ENCODE results near the gene FUCA2.

Gene FUCA2

GRCh38 chr6:143490244-143490643 lies 21.3 kb downstream of the FUCA2 start:
- H3K4ac ChIP-seq (ENCODE audit: low read depth, low read length) = no peak overlapping the region
- H2BK120ac ChIP-seq (ENCODE audit: low read depth, low read length) = no peak overlapping the region
- no peak overlapping the region for H3K9ac ChIP-seq (ENCODE audit: low read length)
- no peaks in the 10 kb centered on the region for H3K79me1 ChIP-seq (ENCODE audit: low read length)
- no peak for DNase-seq
- no peak overlapping the region for H3K23ac ChIP-seq (ENCODE audit: low read length)
- H4K8ac ChIP-seq (ENCODE audit: low read depth, low read length) = no peak overlapping the region
- H3K4me3 ChIP-seq (ENCODE audit: low read length) = no peak overlapping the region
- H3K27ac ChIP-seq (ENCODE audit: low read depth, low read length) = no peak overlapping the region
- H3K79me2 ChIP-seq (ENCODE audit: control insufficient read depth, insufficient read depth, low read length) = no peaks in the 10 kb centered on the region
- no peak overlapping the region for H3K56ac ChIP-seq (ENCODE audit: low read length)
- H2AK5ac ChIP-seq (ENCODE audit: low read length) = no peak overlapping the region
- no peak overlapping the region for H4K5ac ChIP-seq (ENCODE audit: low read length)
- WGBS (ENCODE audit: extremely low coverage, insufficient coverage, low lambda C conversion rate) = no CpG with 5 or more reads among the region's 1 CpG
- H3K27me3 ChIP-seq (ENCODE audit: insufficient read depth, low read length, poor library complexity) = no peaks in the 10 kb centered on the region
- no peak overlapping the region for H3K4me2 ChIP-seq (ENCODE audit: low read length)
- H3K18ac ChIP-seq (ENCODE audit: low read length) = no peak overlapping the region
- H2BK15ac ChIP-seq (replicated peaks; ENCODE audit: low read depth) = no peak overlapping the region
- H3K36me3 ChIP-seq (ENCODE audit: control insufficient read depth, insufficient read depth, low read length) = no peaks in the 10 kb centered on the region
- no peaks in the 10 kb centered on the region for H3K4me1 ChIP-seq (ENCODE audit: control insufficient read depth, low read depth, low read length)
- no peak overlapping the region for H2BK5ac ChIP-seq (ENCODE audit: low read length)

DNA sequence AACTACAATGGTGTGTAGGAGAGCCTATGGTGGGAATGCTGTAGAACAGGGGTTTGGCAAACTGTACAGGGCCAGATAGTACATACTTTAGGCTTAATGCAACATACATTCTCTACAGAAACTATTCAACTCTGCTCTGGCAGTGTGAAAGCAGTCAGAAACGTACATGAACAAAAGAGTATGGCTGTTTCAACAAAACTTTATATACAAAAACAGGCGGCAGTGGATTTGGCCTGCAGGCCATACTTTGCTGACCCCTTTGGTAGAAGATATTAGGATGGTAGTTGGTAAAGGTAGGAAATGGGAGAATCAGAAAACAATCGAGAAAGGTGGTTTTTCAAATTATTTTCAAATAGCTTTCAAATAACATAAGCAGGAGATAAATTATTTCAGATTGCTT lies 24.8 kb downstream of the FUCA2 start:
- DNase-seq = no peak
- H3K18ac ChIP-seq (ENCODE audit: low read length) = no peak overlapping the region
- no peak overlapping the region for H3K4ac ChIP-seq (ENCODE audit: low read depth, low read length)
- H2BK5ac ChIP-seq (ENCODE audit: low read length) = no peak overlapping the region
- H2AK5ac ChIP-seq (ENCODE audit: low read length) = no peak overlapping the region
- no peak overlapping the region for H3K4me3 ChIP-seq (ENCODE audit: low read length)
- H3K79me2 ChIP-seq (ENCODE audit: control insufficient read depth, insufficient read depth, low read length) = no peaks in the 10 kb centered on the region
- H3K9ac ChIP-seq (ENCODE audit: low read length) = no peak overlapping the region
- no peak overlapping the region for H4K5ac ChIP-seq (ENCODE audit: low read length)
- no peaks in the 10 kb centered on the region for H3K79me1 ChIP-seq (ENCODE audit: low read length)
- no peak overlapping the region for H3K4me2 ChIP-seq (ENCODE audit: low read length)
- no peak overlapping the region for H3K56ac ChIP-seq (ENCODE audit: low read length)
- H3K27me3 ChIP-seq (ENCODE audit: insufficient read depth, low read length, poor library complexity) = no peaks in the 10 kb centered on the region
- H2BK15ac ChIP-seq (replicated peaks; ENCODE audit: low read depth) = no peak overlapping the region
- no peak overlapping the region for H3K27ac ChIP-seq (ENCODE audit: low read depth, low read length)
- no peak overlapping the region for H4K8ac ChIP-seq (ENCODE audit: low read depth, low read length)
- H3K23ac ChIP-seq (ENCODE audit: low read length) = no peak overlapping the region
- H2BK120ac ChIP-seq (ENCODE audit: low read depth, low read length) = no peak overlapping the region
- no CpG with 5 or more reads among the region's 3 CpGs for WGBS (ENCODE audit: extremely low coverage, insufficient coverage, low lambda C conversion rate)
- H3K4me1 ChIP-seq (ENCODE audit: control insufficient read depth, low read depth, low read length) = no peaks in the 10 kb centered on the region
- H3K36me3 ChIP-seq (ENCODE audit: control insufficient read depth, insufficient read depth, low read length) = no peaks in the 10 kb centered on the region

GRCh38 chr6:143485967-143486366 lies 25.6 kb downstream of the FUCA2 start:
- no peak overlapping the region for H3K18ac ChIP-seq (ENCODE audit: low read length)
- no peak overlapping the region for H3K4me3 ChIP-seq (ENCODE audit: low read length)
- H3K4ac ChIP-seq (ENCODE audit: low read depth, low read length) = no peak overlapping the region
- DNase-seq = no peak
- no peak overlapping the region for H2AK5ac ChIP-seq (ENCODE audit: low read length)
- H3K79me1 ChIP-seq (ENCODE audit: low read length) = no peaks in the 10 kb centered on the region
- H3K27me3 ChIP-seq (ENCODE audit: insufficient read depth, low read length, poor library complexity) = no peaks in the 10 kb centered on the region
- H2BK120ac ChIP-seq (ENCODE audit: low read depth, low read length) = no peak overlapping the region
- no peak overlapping the region for H2BK15ac ChIP-seq (replicated peaks; ENCODE audit: low read depth)
- no CpG with 5 or more reads among the region's 2 CpGs for WGBS (ENCODE audit: extremely low coverage, insufficient coverage, low lambda C conversion rate)
- no peak overlapping the region for H4K5ac ChIP-seq (ENCODE audit: low read length)
- H4K8ac ChIP-seq (ENCODE audit: low read depth, low read length) = no peak overlapping the region
- H3K23ac ChIP-seq (ENCODE audit: low read length) = no peak overlapping the region
- no peaks in the 10 kb centered on the region for H3K79me2 ChIP-seq (ENCODE audit: control insufficient read depth, insufficient read depth, low read length)
- no peak overlapping the region for H3K9ac ChIP-seq (ENCODE audit: low read length)
- no peak overlapping the region for H3K27ac ChIP-seq (ENCODE audit: low read depth, low read length)
- no peak overlapping the region for H3K4me2 ChIP-seq (ENCODE audit: low read length)
- H3K56ac ChIP-seq (ENCODE audit: low read length) = no peak overlapping the region
- H3K36me3 ChIP-seq (ENCODE audit: control insufficient read depth, insufficient read depth, low read length) = no peaks in the 10 kb centered on the region
- H3K4me1 ChIP-seq (ENCODE audit: control insufficient read depth, low read depth, low read length) = no peaks in the 10 kb centered on the region
- H2BK5ac ChIP-seq (ENCODE audit: low read length) = no peak overlapping the region

DNA sequence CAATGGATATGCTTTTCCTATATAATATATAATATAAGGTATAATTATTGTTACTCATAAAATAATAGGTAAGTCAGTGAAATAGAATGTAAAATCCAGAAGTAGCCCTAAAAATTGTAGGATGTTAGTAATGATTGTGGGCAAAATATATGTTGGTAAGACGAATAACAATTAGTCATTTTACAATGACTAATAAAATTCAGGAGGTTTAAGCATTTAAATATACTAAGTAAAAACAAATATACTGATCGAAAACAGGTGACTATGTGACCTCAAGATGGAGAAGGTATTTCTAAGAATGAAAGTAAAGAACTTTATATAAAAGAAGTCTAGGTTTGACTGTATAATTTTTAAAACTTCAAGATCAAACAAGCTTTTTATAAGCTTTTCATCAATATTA lies 28.9 kb downstream of the FUCA2 start:
- no peaks in the 10 kb centered on the region for H3K27me3 ChIP-seq (ENCODE audit: insufficient read depth, low read length, poor library complexity)
- no peaks in the 10 kb centered on the region for H3K79me2 ChIP-seq (ENCODE audit: control insufficient read depth, insufficient read depth, low read length)
- H4K5ac ChIP-seq (ENCODE audit: low read length) = no peak overlapping the region
- no peak overlapping the region for H2BK120ac ChIP-seq (ENCODE audit: low read depth, low read length)
- no peak overlapping the region for H2BK15ac ChIP-seq (replicated peaks; ENCODE audit: low read depth)
- H3K23ac ChIP-seq (ENCODE audit: low read length) = no peak overlapping the region
- no peak overlapping the region for H3K56ac ChIP-seq (ENCODE audit: low read length)
- no peak for DNase-seq
- no peaks in the 10 kb centered on the region for H3K4me1 ChIP-seq (ENCODE audit: control insufficient read depth, low read depth, low read length)
- no peak overlapping the region for H3K27ac ChIP-seq (ENCODE audit: low read depth, low read length)
- H2AK5ac ChIP-seq (ENCODE audit: low read length) = no peak overlapping the region
- H3K36me3 ChIP-seq (ENCODE audit: control insufficient read depth, insufficient read depth, low read length) = no peaks in the 10 kb centered on the region
- H3K4me3 ChIP-seq (ENCODE audit: low read length) = no peak overlapping the region
- H2BK5ac ChIP-seq (ENCODE audit: low read length) = no peak overlapping the region
- no peak overlapping the region for H3K18ac ChIP-seq (ENCODE audit: low read length)
- no peaks in the 10 kb centered on the region for H3K79me1 ChIP-seq (ENCODE audit: low read length)
- H3K4me2 ChIP-seq (ENCODE audit: low read length) = no peak overlapping the region
- H3K4ac ChIP-seq (ENCODE audit: low read depth, low read length) = no peak overlapping the region
- WGBS (ENCODE audit: extremely low coverage, insufficient coverage, low lambda C conversion rate) = no CpG with 5 or more reads among the region's 2 CpGs
- no peak overlapping the region for H4K8ac ChIP-seq (ENCODE audit: low read depth, low read length)
- H3K9ac ChIP-seq (ENCODE audit: low read length) = no peak overlapping the region

GRCh38 chr6:143478479-143479062 lies 32.9 kb downstream of the FUCA2 start:
- Histone ChIP-seq H3K27ac (ENCODE audit: low read depth, low read length) (no peak overlapping the region), H3K4me3 (ENCODE audit: low read length) (no peak overlapping the region), H3K18ac (ENCODE audit: low read length) (no peak overlapping the region), H3K23ac (ENCODE audit: low read length) (no peak overlapping the region), H3K79me1 (ENCODE audit: low read length) (no peaks in the 10 kb centered on the region), H3K4me1 (ENCODE audit: control insufficient read depth, low read depth, low read length) (no peaks in the 10 kb centered on the region), H2BK5ac (ENCODE audit: low read length) (no peak overlapping the region), H4K5ac (ENCODE audit: low read length) (no peak overlapping the region), H3K79me2 (ENCODE audit: control insufficient read depth, insufficient read depth, low read length) (no peaks in the 10 kb centered on the region), H3K4ac (ENCODE audit: low read depth, low read length) (no peak overlapping the region), H2BK15ac (replicated peaks; ENCODE audit: low read depth) (no peak overlapping the region), H2BK120ac (ENCODE audit: low read depth, low read length) (no peak overlapping the region), H3K56ac (ENCODE audit: low read length) (no peak overlapping the region), H3K9ac (ENCODE audit: low read length) (no peak overlapping the region), H4K8ac (ENCODE audit: low read depth, low read length) (no peak overlapping the region), H2AK5ac (ENCODE audit: low read length) (no peak overlapping the region), H3K36me3 (ENCODE audit: control insufficient read depth, insufficient read depth, low read length) (no peaks in the 10 kb centered on the region), H3K4me2 (ENCODE audit: low read length) (no peak overlapping the region), H3K27me3 (ENCODE audit: insufficient read depth, low read length, poor library complexity) (no peaks in the 10 kb centered on the region)
- no peak for DNase-seq
- no CpG with 5 or more reads among the region's 3 CpGs for WGBS (ENCODE audit: extremely low coverage, insufficient coverage, low lambda C conversion rate)

- Histone ChIP-seq H2AK5ac (ENCODE audit: low read length) (no peak overlapping the region), H3K27me3 (ENCODE audit: insufficient read depth, low read length, poor library complexity) (no peaks in the 10 kb centered on the region), H2BK15ac (replicated peaks; ENCODE audit: low read depth) (no peak overlapping the region), H3K27ac (ENCODE audit: low read depth, low read length) (no peak overlapping the region), H3K79me2 (ENCODE audit: control insufficient read depth, insufficient read depth, low read length) (no peaks in the 10 kb centered on the region), H2BK120ac (ENCODE audit: low read depth, low read length) (no peak overlapping the region), H3K4ac (ENCODE audit: low read depth, low read length) (no peak overlapping the region), H3K36me3 (ENCODE audit: control insufficient read depth, insufficient read depth, low read length) (no peaks in the 10 kb centered on the region), H3K4me1 (ENCODE audit: control insufficient read depth, low read depth, low read length) (no peaks in the 10 kb centered on the region), H2BK5ac (ENCODE audit: low read length) (no peak overlapping the region), H3K18ac (ENCODE audit: low read length) (no peak overlapping the region), H3K23ac (ENCODE audit: low read length) (no peak overlapping the region), H4K8ac (ENCODE audit: low read depth, low read length) (no peak overlapping the region), H3K79me1 (ENCODE audit: low read length) (no peaks in the 10 kb centered on the region), H3K4me3 (ENCODE audit: low read length) (no peak overlapping the region), H4K5ac (ENCODE audit: low read length) (no peak overlapping the region), H3K9ac (ENCODE audit: low read length) (no peak overlapping the region), H3K4me2 (ENCODE audit: low read length) (no peak overlapping the region), H3K56ac (ENCODE audit: low read length) (no peak overlapping the region)
- WGBS (ENCODE audit: extremely low coverage, insufficient coverage, low lambda C conversion rate) = no CpG with 5 or more reads among the region's 1 CpG
- DNase-seq = no peak
Measured at GRCh38 chr6:143476545-143476944, 35.0 kb downstream of the FUCA2 start.
